Liver (tissue), 9 donors: ENCODE results near the gene TTC36. TPM values are rescaled to one million over a fixed set of nuclear protein-coding genes. Genes with fewer than 3 reads are reported as not detected.

Source experiments
- DNase-seq: peaks from one replicate; pipeline ENCODE4 v3.0.0-alpha.2; 2017; ENCODE audit warnings: low spot score
- H3K27ac ChIP-seq, 2 donors: one replicate each; pipeline ENCODE4 v1.7.0; 2013; ENCODE audit warnings: inconsistent platforms in 2 of 2, low read length in 2 of 2, control low read depth in 1 of 2, low read depth in 1 of 2, mild to moderate bottlenecking in 1 of 2
- H3K27me3 ChIP-seq, 4 donors: one replicate each; pipeline versions ENCODE4 v1.6.1 to v1.7.0; 2013; ENCODE audit warnings: low read length in 3 of 4, inconsistent platforms in 1 of 4, mild to moderate bottlenecking in 1 of 4, moderate library complexity in 1 of 4; ENCODE audit not compliant: control insufficient read depth in 4 of 4, insufficient read depth in 4 of 4
- H3K36me3 ChIP-seq, 4 donors: one replicate each; pipeline versions ENCODE4 v1.6.1 to v1.7.0; 2013; ENCODE audit warnings: low read length in 3 of 4, mild to moderate bottlenecking in 3 of 4, low read depth in 1 of 4, moderate library complexity in 1 of 4; ENCODE audit not compliant: control insufficient read depth in 4 of 4, insufficient read depth in 3 of 4
- H3K4me1 ChIP-seq, 4 donors: one replicate each; pipeline versions ENCODE4 v1.6.1 to v1.7.0; 2013; ENCODE audit warnings: low read length in 3 of 4, mild to moderate bottlenecking in 3 of 4, moderate library complexity in 1 of 4; ENCODE audit not compliant: control insufficient read depth in 4 of 4, insufficient read depth in 4 of 4
- H3K4me3 ChIP-seq, 3 donors: one replicate each; pipeline versions ENCODE4 v1.6.1 to v1.7.0; 2013; ENCODE audit warnings: low read length in 3 of 3, control low read depth in 1 of 3, low read depth in 1 of 3, mild to moderate bottlenecking in 1 of 3
- H3K9ac ChIP-seq, 2 donors: one replicate each; pipeline ENCODE4 v1.7.0; 2013; ENCODE audit warnings: low read length in 2 of 2, mild to moderate bottlenecking in 2 of 2, moderate library complexity in 2 of 2, control low read depth in 1 of 2, low read depth in 1 of 2
- H3K9me3 ChIP-seq, 4 donors: one replicate each; pipeline versions ENCODE4 v1.6.1 to v1.7.0; 2013; ENCODE audit warnings: low read length in 3 of 4; ENCODE audit not compliant: control insufficient read depth in 4 of 4
- EGR1 ChIP-seq, 2 donors: IDR thresholded peaks; 2 replicates each; pipeline ENCODE4 v1.6.1; 2016 to 2018; ENCODE audit warnings: antibody characterized with exemption in 2 of 2, low read depth in 2 of 2
- FOXA1 ChIP-seq: IDR thresholded peaks from 2 replicates; pipeline ENCODE4 v1.6.1; 2016; ENCODE audit warnings: antibody characterized with exemption
- HNF4A ChIP-seq, 2 donors: conservative IDR thresholded peaks; 2 replicates each; pipeline ENCODE4 v1.6.1; 2016; ENCODE audit warnings: antibody characterized with exemption in 2 of 2, mild to moderate bottlenecking in 2 of 2
- HNF4G ChIP-seq: IDR thresholded peaks from 2 replicates; pipeline ENCODE4 v1.6.1; 2016; ENCODE audit warnings: antibody characterized with exemption
- SP1 ChIP-seq: IDR thresholded peaks from 2 replicates; pipeline ENCODE4 v1.6.1; 2018; ENCODE audit warnings: antibody characterized with exemption, mild to moderate bottlenecking
- TAF1 ChIP-seq: conservative IDR thresholded peaks from 2 replicates; pipeline ENCODE4 v1.6.1; 2016; ENCODE audit warnings: antibody characterized with exemption, mild to moderate bottlenecking
- YY1 ChIP-seq: IDR thresholded peaks from 2 replicates; pipeline ENCODE4 v1.6.1; 2016; ENCODE audit warnings: antibody characterized with exemption, mild to moderate bottlenecking
- WGBS: extraction: QIAGEN DNeasy Blood & Tissue Kit; methylation state at CpG from one replicate; pipeline ENCODE4 v1.1.7; 2013; 5-methylcytosine and 5-hydroxymethylcytosine counted together
- polyA plus RNA-seq, 2 donors: library from polyadenylated mRNA; stranded (reverse) in 1 of 2; unstranded in 1 of 2; fragments of 200-250 nt in 1 of 2; fragments of >200 nt in 1 of 2; fragmentation: Nextera tagmentation in 1 of 2; extraction: Ambion mirVana in 1 of 2; gene quantifications; one replicate each; pipeline versions ENCODE4 v1.2.1 to v1.2.3, GENCODE V29; 2013 to 2015
- total RNA-seq, 2 donors: library from RNA; depleted of rRNA; stranded (reverse); fragments of >200 nt; gene quantifications; one replicate each; pipeline ENCODE4 v1.2.3, GENCODE V29; 2014
- TF ChIP-seq, protein P1 (sequence below): IDR thresholded peaks from 2 replicates; pipeline ENCODE4 v1.6.1; 2016; ENCODE audit warnings: antibody characterized with exemption, mild to moderate bottlenecking
- TF ChIP-seq, protein P2 (sequence below): IDR thresholded peaks from 2 replicates; pipeline ENCODE4 v1.6.1; 2016; ENCODE audit warnings: antibody characterized with exemption
- TF ChIP-seq, protein P3 (sequence below): fragments of 150-350 bp; IDR thresholded peaks from 2 replicates; pipeline ENCODE4 v1.5.1; 2017; ENCODE audit warnings: improper control_type of control experiment, low read depth, low read length; ENCODE audit not compliant: missing input control
- TF ChIP-seq, protein P4 (sequence below): IDR thresholded peaks from 2 replicates; pipeline ENCODE4 v1.6.1; 2016; ENCODE audit warnings: antibody characterized with exemption
- donor health status: healthy.
- donor health status: healthy.
- donor health status: healthy.
- donor health status: healthy.
- donor health status: healthy.

The TTC36 gene
- total and polyA plus RNA-seq, 4 donors: 2.0 to 66.1 (median 34.8) TPM

DNA sequence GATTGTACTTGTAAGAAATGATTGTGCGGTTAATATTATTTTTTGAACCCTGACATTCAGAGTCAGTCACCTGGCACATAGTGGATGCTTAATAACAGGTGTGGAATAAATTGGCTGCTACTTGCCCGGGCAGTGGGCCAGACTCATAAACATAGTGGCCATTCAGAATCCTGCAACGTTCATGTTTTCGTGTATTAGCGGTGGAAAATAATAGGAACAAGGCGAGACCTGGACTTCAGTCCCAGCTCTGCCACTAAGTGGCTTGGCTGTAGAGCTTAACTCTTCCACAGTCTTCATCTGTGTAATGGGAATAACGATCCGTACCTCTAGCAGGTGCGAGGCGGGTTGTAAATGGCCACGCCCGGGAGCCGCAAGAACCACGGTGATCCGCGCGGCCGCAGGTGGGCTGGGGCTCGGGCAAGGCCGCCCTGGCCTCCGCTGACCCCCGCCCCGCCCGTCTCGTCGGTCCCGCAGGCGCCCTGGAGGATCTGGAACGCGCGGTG, 3.0 kb downstream of the TTC36 start:
- H3K27me3 ChIP-seq: no peaks in the 10 kb centered on the region
- H3K27ac ChIP-seq: peak overlapping the region; percentile 42 to 67
- no peak overlapping the region for H3K9ac ChIP-seq
- no peak for DNase-seq
- 3% methylated on average over 31 of the region's 31 CpGs for WGBS
- H3K4me3 ChIP-seq: peak overlapping the region; percentile 53 to 76 (median 69)
- peaks cover 0 to 2% (median 0%) of the 10 kb centered on the region in 4 donors for H3K36me3 ChIP-seq
- H3K4me1 ChIP-seq: peaks cover 17 to 75% (median 59%) of the 10 kb centered on the region in 4 donors
- TF ChIP-seq, protein P1, sequence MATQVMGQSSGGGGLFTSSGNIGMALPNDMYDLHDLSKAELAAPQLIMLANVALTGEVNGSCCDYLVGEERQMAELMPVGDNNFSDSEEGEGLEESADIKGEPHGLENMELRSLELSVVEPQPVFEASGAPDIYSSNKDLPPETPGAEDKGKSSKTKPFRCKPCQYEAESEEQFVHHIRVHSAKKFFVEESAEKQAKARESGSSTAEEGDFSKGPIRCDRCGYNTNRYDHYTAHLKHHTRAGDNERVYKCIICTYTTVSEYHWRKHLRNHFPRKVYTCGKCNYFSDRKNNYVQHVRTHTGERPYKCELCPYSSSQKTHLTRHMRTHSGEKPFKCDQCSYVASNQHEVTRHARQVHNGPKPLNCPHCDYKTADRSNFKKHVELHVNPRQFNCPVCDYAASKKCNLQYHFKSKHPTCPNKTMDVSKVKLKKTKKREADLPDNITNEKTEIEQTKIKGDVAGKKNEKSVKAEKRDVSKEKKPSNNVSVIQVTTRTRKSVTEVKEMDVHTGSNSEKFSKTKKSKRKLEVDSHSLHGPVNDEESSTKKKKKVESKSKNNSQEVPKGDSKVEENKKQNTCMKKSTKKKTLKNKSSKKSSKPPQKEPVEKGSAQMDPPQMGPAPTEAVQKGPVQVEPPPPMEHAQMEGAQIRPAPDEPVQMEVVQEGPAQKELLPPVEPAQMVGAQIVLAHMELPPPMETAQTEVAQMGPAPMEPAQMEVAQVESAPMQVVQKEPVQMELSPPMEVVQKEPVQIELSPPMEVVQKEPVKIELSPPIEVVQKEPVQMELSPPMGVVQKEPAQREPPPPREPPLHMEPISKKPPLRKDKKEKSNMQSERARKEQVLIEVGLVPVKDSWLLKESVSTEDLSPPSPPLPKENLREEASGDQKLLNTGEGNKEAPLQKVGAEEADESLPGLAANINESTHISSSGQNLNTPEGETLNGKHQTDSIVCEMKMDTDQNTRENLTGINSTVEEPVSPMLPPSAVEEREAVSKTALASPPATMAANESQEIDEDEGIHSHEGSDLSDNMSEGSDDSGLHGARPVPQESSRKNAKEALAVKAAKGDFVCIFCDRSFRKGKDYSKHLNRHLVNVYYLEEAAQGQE: no peak
- no peak for TF ChIP-seq HNF4G
- TF ChIP-seq, protein P2, sequence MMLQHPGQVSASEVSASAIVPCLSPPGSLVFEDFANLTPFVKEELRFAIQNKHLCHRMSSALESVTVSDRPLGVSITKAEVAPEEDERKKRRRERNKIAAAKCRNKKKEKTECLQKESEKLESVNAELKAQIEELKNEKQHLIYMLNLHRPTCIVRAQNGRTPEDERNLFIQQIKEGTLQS: no peak
- peak; percentile 20 to 40 for TF ChIP-seq HNF4A (conservative IDR thresholded peaks at IDR 0.05)
- H3K9me3 ChIP-seq: no peaks in the 10 kb centered on the region

DNA sequence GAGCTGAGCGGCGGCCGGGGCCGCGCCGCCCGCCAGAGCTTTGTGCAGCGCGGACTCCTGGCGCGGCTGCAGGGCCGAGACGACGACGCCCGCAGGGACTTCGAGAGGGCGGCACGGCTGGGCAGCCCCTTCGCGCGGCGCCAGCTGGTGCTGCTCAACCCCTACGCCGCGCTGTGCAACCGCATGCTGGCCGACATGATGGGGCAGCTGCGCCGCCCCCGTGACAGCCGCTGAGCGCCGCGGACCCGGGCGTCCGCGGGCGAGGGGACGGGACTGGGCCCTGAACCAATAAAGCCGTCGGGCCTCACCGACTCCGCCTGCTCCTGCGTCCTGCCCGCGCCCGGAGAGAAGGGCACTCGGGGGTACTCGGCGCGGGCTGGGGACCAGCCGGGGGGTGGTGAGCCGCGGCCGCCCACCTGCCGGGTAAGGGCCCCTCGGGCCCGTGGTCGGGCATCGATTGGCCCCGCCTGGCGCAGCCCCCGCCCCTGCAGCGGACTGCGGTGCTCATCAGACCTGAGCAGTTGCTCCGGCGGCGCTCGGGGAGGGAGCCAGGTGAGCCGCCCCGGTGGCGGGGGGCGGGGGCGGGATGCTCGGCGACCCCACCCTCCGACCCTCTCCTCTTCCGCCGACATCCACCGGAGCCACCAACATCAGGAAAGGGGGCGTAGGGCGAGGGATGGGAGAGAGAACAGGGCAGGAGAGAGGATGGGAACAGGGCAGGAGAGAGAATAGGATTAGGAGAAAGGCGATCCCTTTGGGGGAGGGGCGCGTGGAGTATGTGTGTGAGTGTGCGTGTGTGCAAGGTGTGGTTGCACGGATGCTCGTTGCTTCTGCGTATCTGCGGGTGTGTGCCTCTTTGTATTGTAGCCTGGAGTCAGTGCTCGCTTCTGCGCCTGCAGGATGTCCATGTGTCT, 3.7 kb downstream of the TTC36 start, which contains the start of gene TMEM25:
TSS of gene TMEM25 (plus strand) at position 510 of the 914 bp plus-strand sequence. CDS start 610 bp downstream, outside the sequence.
- Histone ChIP-seq H3K4me3 (peak within 1 kb of the TSS; percentile 56 to 76 (median 69)), H3K27ac (peak within 1 kb of the TSS; percentile 67 to 68), H3K4me1 (peaks cover 15 to 72% (median 55%) of the 10 kb centered on the region in 4 donors), H3K9ac (no peak within 1 kb of the TSS), H3K36me3 (peaks cover 0 to 4% (median 0%) of the 10 kb centered on the region in 4 donors), H3K27me3 (no peaks in the 10 kb centered on the region), H3K9me3 (no peaks in the 10 kb centered on the region)
- DNase-seq: peak; percentile 60
- no peak for TF ChIP-seq YY1
- TF ChIP-seq, protein P3, sequence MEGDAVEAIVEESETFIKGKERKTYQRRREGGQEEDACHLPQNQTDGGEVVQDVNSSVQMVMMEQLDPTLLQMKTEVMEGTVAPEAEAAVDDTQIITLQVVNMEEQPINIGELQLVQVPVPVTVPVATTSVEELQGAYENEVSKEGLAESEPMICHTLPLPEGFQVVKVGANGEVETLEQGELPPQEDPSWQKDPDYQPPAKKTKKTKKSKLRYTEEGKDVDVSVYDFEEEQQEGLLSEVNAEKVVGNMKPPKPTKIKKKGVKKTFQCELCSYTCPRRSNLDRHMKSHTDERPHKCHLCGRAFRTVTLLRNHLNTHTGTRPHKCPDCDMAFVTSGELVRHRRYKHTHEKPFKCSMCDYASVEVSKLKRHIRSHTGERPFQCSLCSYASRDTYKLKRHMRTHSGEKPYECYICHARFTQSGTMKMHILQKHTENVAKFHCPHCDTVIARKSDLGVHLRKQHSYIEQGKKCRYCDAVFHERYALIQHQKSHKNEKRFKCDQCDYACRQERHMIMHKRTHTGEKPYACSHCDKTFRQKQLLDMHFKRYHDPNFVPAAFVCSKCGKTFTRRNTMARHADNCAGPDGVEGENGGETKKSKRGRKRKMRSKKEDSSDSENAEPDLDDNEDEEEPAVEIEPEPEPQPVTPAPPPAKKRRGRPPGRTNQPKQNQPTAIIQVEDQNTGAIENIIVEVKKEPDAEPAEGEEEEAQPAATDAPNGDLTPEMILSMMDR: no peak
- TF ChIP-seq, protein P4, sequence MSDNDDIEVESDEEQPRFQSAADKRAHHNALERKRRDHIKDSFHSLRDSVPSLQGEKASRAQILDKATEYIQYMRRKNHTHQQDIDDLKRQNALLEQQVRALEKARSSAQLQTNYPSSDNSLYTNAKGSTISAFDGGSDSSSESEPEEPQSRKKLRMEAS: no peak
- TF ChIP-seq TAF1: no peak
- TF ChIP-seq HNF4G: no peak
- TF ChIP-seq FOXA1: no peak
- TF ChIP-seq EGR1 (IDR thresholded peaks at IDR 0.05; ENCODE audit: low read depth in 2 of 2): no peak
- no peak for TF ChIP-seq SP1
- 2% methylated on average over 94 of the region's 94 CpGs for WGBS
